Subcutaneous adipose tissue (tissue), 4 donors: Measurements from ENCODE around the gene HENMT1. TPM values are rescaled to one million over a fixed set of nuclear protein-coding genes. Genes with fewer than 3 reads are reported as not detected.

Source experiments
- CTCF ChIP-seq: fragments of 450-650 bp; IDR thresholded peaks from one replicate; pipeline ENCODE4 v1.5.1; 2016; ENCODE audit warnings: low read depth, mild to moderate bottlenecking, control low read depth, antibody characterized with exemption, moderate library complexity
- total RNA-seq, 4 donors: library from RNA; depleted of rRNA; stranded (reverse); fragments of >200 nt; gene quantifications; one replicate each; pipeline ENCODE4 v1.1.0, GENCODE V29; 2016

HENMT1 gene
- 1 to 10 TPM; 3.3 to 8.7 (median 6.2) TPM for total RNA-seq

- TF ChIP-seq CTCF: no peak
These were observed at the start of gene HENMT1 for GRCh38 chr1:108661030-108661609. HENMT1 (minus strand) TSS chr1:108661093; CDS start chr1:108659884, 1,209 bp downstream.

DNA sequence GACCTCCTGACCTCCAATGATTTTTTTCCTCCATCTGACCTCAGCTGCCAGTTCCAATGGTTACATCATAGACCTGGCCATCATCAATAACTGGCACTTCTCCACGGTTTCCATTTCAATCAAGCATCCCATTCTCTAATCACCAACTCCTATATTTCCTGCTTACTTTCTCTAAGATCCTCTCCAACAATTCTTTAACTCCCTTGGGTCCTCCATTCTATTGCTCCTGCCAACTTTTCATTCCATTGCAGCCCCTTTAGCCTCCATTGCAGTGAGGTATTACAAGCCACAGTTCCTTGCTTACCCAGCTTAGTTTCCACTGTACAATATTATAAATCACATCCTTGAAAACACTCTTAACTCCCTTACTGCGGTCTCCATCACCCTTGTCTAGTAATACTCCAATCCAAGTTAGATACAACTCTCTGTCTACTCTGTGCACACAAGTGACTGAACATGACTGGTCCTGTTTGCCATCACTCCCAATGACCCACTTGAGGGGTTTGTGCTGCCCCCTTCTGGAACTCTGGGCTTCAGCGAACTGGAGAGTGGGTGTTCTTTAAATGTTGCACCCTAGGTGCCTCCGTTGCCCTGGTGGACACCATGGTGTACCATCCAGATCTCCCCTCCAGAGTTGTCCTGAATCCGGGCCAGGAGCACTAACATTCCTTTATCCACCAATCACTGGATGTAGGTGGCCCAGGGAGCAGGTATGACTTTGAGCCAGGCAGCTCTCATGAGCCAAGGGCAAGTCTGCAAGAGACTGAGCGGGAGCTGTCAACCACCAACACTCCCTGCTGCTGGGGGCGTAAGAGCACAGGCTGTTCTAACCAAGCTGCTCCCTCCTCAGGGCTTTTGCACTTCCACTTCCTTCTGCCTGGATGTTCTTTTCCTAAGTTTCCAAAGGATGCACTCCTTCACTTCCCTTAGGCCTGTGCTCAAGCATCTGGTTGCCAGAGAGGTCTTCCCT is 48.1 kb upstream of the HENMT1 start:
- TF ChIP-seq CTCF: no peak

GRCh38 chr1:108706643-108707042 is 45.8 kb upstream of the HENMT1 start:
- no peak for TF ChIP-seq CTCF

DNA sequence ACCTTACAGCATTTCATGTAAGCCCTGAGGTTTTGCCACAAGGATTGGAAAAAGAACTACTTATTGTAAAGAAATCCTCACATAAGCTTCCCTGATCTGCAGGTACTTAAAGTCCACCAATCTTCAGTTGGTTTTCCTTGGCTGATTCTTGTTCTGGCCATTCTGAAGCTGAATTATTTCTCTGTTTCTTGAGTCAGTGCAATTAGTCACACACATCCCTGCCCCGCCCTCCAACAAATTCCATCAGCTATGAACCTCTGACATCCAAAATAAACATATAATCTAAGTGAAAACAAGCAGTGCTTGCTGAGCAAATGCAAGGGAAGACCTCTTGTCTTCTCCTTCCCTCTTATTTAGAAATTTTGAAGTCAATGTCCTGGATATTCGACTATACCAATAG is 43.6 kb upstream of the HENMT1 start:
- no peak for TF ChIP-seq CTCF

- TF ChIP-seq CTCF: no peak
These were observed 43.0 kb upstream of the HENMT1 start for GRCh38 chr1:108703939-108704338.

GRCh38 chr1:108701176-108701849 is 40.4 kb upstream of the HENMT1 start:
- TF ChIP-seq CTCF: no peak
